Measurements from ENCODE around the gene CEACAM19.

DNA sequence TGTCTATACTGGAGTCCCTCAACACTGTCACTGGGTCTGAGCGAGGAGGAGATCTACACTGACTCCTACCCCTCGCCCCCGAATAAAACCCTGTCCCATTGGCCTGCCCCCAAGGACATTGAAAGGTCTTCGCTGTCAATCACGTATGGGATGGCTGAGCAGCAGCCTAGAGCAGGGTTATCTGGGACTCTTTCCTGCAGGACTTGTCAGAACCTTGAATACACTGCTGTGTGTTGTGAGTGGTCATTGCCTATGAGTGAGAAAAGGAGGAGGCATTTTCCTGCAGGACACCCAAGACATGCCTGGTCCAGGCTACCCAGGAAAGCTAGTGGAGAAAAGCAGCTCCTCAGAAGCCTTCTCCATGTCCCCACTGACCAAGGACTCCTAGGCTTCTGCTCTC lies 17.9 kb upstream of the CEACAM19 start:
- TF ChIP-seq POLR2AphosphoS5 (IDR thresholded peaks at IDR 0.05; ENCODE audit: low read depth, low read length) (no peak), POLR2A (IDR thresholded peaks at IDR 0.05; ENCODE audit: low read depth, low read length) (no peak), TAF1 (IDR thresholded peaks at IDR 0.05; ENCODE audit: borderline replicate concordance, low read depth, low read length) (no peak)
